Subcutaneous adipose tissue (tissue), 4 donors: ENCODE results near the gene CSF2RB. TPM values are rescaled to one million over a fixed set of nuclear protein-coding genes. Genes with fewer than 3 reads are reported as not detected.

ENCODE experiments used
- total RNA-seq, 4 donors: library from RNA; depleted of rRNA; stranded (reverse); fragments of >200 nt; gene quantifications; one replicate each; pipeline ENCODE4 v1.1.0, GENCODE V29; 2016
- TF ChIP-seq, protein P1 (sequence below): fragments of 450-650 bp; IDR thresholded peaks from one replicate; pipeline ENCODE4 v1.5.1; 2016; ENCODE audit warnings: low read depth, mild to moderate bottlenecking, control low read depth, antibody characterized with exemption, moderate library complexity

Gene CSF2RB
- total RNA-seq, 4 donors from 2014 or later, result 5.8 to 11.7 (median 10.5) TPM

DNA sequence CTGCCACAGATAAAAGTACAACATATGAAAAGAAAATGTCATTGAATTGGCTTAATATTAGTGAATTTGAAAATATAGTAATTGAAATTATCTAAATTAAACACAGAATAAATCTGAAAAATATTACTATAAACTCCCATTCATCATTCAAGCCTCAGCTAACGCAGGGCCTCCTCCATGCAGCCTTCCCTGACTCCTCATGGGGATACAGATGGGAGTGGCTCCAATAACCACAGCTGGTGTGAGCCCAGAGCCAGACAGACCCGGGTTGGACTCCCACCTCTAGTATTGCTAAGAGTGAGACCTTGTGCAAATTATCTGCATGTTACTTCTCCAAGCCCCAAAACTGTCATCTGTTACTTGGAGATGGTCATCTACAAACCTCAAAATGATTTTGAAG is 44.9 kb downstream of the CSF2RB start:
- TF ChIP-seq, protein P1, sequence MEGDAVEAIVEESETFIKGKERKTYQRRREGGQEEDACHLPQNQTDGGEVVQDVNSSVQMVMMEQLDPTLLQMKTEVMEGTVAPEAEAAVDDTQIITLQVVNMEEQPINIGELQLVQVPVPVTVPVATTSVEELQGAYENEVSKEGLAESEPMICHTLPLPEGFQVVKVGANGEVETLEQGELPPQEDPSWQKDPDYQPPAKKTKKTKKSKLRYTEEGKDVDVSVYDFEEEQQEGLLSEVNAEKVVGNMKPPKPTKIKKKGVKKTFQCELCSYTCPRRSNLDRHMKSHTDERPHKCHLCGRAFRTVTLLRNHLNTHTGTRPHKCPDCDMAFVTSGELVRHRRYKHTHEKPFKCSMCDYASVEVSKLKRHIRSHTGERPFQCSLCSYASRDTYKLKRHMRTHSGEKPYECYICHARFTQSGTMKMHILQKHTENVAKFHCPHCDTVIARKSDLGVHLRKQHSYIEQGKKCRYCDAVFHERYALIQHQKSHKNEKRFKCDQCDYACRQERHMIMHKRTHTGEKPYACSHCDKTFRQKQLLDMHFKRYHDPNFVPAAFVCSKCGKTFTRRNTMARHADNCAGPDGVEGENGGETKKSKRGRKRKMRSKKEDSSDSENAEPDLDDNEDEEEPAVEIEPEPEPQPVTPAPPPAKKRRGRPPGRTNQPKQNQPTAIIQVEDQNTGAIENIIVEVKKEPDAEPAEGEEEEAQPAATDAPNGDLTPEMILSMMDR, result no peak

DNA sequence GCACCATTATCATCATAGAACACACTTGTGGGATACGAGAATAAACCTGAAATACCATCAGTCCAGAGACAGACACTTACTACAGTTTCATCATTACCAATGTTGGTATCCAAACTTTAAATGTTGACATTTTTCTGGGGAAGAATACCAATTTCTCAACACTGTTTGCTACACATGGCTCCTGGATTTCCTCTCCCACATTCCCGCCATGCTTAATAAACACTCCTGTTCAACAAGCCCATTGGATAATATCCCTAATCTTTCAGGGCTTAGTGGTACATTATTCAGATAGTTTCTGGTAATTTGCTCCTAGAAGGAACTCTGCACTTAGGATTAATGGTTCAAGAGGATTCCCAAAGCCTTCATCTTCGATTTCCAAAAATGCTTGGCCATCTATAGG is 48.2 kb downstream of the CSF2RB start:
- TF ChIP-seq, protein P1, result no peak

DNA sequence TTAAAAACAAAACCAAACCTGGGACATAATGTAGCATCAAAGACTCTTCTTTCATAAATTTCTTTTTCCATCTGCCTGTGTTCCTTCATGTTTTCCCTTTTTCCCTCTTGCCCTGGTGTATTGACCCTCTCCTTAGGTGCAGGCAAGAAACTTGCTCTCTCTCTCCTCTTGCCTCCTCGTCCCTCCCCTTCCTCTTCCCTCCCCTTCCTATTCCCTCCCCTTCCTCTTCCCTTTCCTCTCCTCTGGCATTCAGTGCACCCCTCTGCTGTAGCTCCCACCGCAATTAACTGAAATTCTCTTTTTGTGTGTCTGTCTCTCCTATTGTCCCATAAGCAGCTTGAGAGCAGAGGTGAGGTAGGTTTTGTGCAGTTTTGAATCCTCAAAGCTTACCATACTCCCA is 49.9 kb downstream of the CSF2RB start:
- TF ChIP-seq, protein P1, result no peak

DNA sequence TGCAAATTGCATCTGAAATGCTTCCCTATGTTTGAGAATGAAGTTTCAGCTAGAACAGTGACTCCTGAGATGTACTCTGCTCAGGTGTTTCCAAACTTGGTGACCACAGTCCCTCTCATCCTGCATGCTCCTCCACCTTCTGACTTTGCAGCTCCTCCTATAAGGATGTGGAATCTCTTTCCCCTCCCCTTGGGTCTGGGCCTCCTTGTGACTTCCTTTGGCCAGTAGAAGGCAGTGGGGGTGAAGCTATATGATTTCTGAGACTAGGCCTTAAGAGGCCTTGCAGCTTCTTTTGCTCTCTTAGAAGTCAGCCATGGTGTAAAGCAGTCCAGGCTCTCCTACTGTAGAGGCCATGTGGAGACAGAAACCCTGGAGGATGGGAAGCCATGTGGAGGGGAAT is 50.7 kb downstream of the CSF2RB start:
- TF ChIP-seq, protein P1, result no peak

DNA sequence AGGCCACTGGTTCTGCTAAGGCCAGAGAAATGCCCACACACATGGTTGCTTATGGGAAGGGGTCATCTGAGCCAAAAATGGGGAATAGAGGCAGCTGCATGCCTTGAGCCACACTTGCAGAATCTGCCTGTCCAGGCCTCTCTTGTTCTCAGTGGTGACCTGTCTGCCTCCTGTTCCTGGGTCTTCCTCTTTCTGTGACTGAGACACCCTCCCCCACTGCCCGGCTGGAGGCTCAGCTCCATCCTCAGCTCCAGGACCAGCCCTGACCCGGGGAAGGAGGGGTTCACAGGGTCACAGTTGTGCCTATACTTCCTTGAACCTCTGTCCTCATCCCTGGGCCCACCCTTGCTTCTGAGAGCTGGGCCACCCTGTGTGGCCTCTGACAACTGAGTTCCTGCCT is 52.3 kb downstream of the CSF2RB start:
- TF ChIP-seq, protein P1, result no peak

DNA sequence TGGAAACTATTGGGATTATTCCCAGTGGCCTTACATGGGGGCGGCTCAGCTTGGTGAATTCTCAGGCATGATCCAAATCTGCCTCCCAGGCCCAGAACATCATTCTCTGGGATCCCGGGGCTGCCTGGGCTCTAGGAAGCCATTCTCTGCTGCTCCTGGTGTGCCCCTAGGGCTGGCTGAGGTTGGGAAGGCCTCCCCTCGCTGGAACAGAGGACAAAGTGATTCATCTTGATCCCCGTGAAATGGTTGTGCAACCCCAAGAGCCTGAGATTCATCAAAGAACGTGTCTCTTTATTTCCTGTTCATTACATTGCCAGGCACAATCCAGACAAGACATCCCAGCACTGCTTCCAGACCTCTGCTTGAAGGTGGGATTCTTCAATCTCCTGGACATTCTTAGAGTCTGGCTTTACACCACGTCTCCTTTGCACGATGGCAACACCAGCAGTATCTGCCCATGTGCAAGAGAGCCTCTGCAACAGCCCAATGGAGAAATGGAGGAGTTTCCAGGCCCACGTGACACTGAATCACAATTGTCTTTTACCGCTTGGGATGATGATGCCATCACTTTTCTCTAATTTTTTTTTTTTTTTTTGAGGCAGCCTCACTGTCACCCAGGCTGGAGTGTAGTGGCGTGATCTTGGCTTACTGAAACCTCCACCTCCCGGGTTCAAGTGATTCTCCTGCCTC is 53.6 kb downstream of the CSF2RB start:
- TF ChIP-seq, protein P1, result no peak

DNA sequence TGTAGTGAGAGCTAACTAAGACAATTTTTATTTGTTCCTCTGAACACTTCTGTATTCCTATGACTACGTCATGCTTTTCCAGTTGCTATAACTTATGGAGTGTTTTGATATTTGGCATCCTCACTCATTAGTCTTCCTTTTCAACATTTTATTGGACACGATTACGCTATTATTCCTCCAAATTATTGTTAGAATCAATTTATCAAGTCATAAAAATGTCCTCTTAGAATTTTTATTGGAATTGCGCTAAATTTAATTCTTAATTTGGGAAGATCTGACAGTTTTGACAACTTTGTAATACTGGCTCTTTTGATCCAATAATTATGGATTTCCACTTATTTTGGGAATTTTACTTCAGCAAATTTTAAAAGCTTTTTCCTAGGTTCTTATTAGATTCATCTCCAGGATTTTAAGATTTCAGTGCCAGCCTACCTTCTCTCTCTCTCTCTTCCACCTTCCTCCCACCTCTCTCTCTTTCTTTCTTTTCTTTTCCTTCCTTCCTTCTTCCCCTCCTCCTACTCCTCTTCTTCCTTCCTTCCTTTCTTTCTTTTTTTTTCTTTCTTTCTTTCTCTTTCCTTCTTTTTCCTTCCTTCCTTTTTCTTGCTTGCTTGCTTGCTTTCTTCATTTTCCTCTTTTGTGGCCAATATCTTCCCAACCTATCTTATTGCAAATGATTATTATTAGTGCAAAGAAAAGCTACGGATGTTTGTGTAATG is 55.0 kb downstream of the CSF2RB start:
- TF ChIP-seq, protein P1, result no peak
